H9 (cell line): ENCODE measurements around the gene WDR36. TPM values are rescaled to one million over a fixed set of nuclear protein-coding genes. Genes with fewer than 3 reads are reported as not detected.

ENCODE experiments used
- DNase-seq: peaks from one replicate; pipeline ENCODE4 v3.0.0-alpha.2; 2017
- H2AFZ ChIP-seq: one replicate; pipeline ENCODE4 v1.6.1; 2013; ENCODE audit warnings: mild to moderate bottlenecking, low read length, control low read depth, moderate library complexity
- H2AK5ac ChIP-seq: 2 replicates; pipeline ENCODE4 v1.6.1; 2013; ENCODE audit warnings: low read length, control low read depth, mixed read lengths; ENCODE audit not compliant: insufficient read length
- H2BK120ac ChIP-seq: one replicate; pipeline ENCODE4 v1.6.1; 2013; ENCODE audit warnings: low read depth, mild to moderate bottlenecking, low read length, control low read depth, inconsistent platforms; ENCODE audit not compliant: poor library complexity, severe bottlenecking
- H2BK12ac ChIP-seq: 2 replicates; pipeline ENCODE4 v1.6.1; 2013; ENCODE audit warnings: low read length, control low read depth, mixed read lengths, low read depth; ENCODE audit not compliant: insufficient read length
- H2BK15ac ChIP-seq: 2 replicates; pipeline ENCODE4 v1.6.1; 2013; ENCODE audit warnings: low read depth, low read length, control low read depth
- H2BK20ac ChIP-seq: one replicate; pipeline ENCODE4 v1.6.1; 2013; ENCODE audit warnings: low read depth, mild to moderate bottlenecking, low read length, control low read depth, inconsistent platforms; ENCODE audit not compliant: poor library complexity, severe bottlenecking
- H2BK5ac ChIP-seq: 2 replicates; pipeline ENCODE4 v1.6.1; 2013; ENCODE audit warnings: low read length, control low read depth, mixed read lengths; ENCODE audit not compliant: insufficient read length
- H3K14ac ChIP-seq: 2 replicates; pipeline ENCODE4 v1.6.1; 2013; ENCODE audit warnings: low read length, control low read depth; ENCODE audit not compliant: insufficient read depth
- H3K18ac ChIP-seq: 2 replicates; pipeline ENCODE4 v1.6.1; 2013; ENCODE audit warnings: low read depth, mild to moderate bottlenecking, mixed read lengths, low read length, control low read depth; ENCODE audit not compliant: insufficient read length
- H3K23ac ChIP-seq: 2 replicates; pipeline ENCODE4 v1.6.1; 2013; ENCODE audit warnings: low read length, control low read depth, mixed read lengths, low read depth; ENCODE audit not compliant: insufficient read length
- H3K23me2 ChIP-seq: 2 replicates; pipeline ENCODE4 v1.6.1; 2013; ENCODE audit warnings: low read depth, mild to moderate bottlenecking, mixed read lengths, low read length, control low read depth; ENCODE audit not compliant: insufficient read length, poor library complexity, severe bottlenecking
- H3K27ac ChIP-seq: 2 replicates; pipeline ENCODE4 v1.5.1; 2013; ENCODE audit warnings: low read length, control low read depth, mixed read lengths, low read depth; ENCODE audit not compliant: insufficient read length
- H3K27me3 ChIP-seq: 2 replicates; pipeline ENCODE4 v1.6.1; 2013; ENCODE audit warnings: low read length, control low read depth, inconsistent platforms; ENCODE audit not compliant: insufficient read depth
- H3K4ac ChIP-seq: 2 replicates; pipeline ENCODE4 v1.6.1; 2013; ENCODE audit warnings: low read depth, mild to moderate bottlenecking, control low read depth, inconsistent platforms, low read length, moderate library complexity
- H3K4me1 ChIP-seq: 2 replicates; pipeline ENCODE4 v1.6.1; 2013; ENCODE audit warnings: low read length, control low read depth, inconsistent platforms; ENCODE audit not compliant: insufficient read depth
- H3K4me2 ChIP-seq: 2 replicates; pipeline ENCODE4 v1.6.1; 2013; ENCODE audit warnings: low read length, control low read depth, mixed read lengths; ENCODE audit not compliant: insufficient read length, insufficient read depth
- H3K56ac ChIP-seq: 2 replicates; pipeline ENCODE4 v1.6.1; 2013; ENCODE audit warnings: low read depth, mild to moderate bottlenecking, mixed read lengths, low read length, control low read depth; ENCODE audit not compliant: insufficient read length
- H3K79me1 ChIP-seq: 2 replicates; pipeline ENCODE4 v1.6.1; 2013; ENCODE audit warnings: low read depth, mild to moderate bottlenecking, moderate library complexity, low read length, control low read depth, inconsistent platforms; ENCODE audit not compliant: insufficient read depth, poor library complexity, severe bottlenecking
- H3K79me2 ChIP-seq: 2 replicates; pipeline ENCODE4 v1.6.1; 2013; ENCODE audit warnings: low read length, control low read depth, inconsistent platforms; ENCODE audit not compliant: insufficient read depth
- H3K9ac ChIP-seq: 2 replicates; pipeline ENCODE4 v1.6.1; 2013; ENCODE audit warnings: low read length, control low read depth, mixed read lengths; ENCODE audit not compliant: insufficient read length; ENCODE audit errors: extremely low read depth
- H3K9me3 ChIP-seq: one replicate; pipeline ENCODE4 v1.6.1; 2013; ENCODE audit warnings: low read depth, low read length, inconsistent platforms; ENCODE audit not compliant: control insufficient read depth
- H3T11ph ChIP-seq: one replicate; pipeline ENCODE4 v1.6.1; 2013; ENCODE audit warnings: mild to moderate bottlenecking, low read length, control low read depth, inconsistent platforms
- H4K20me1 ChIP-seq: one replicate; pipeline ENCODE4 v1.6.1; 2013; ENCODE audit not compliant: control insufficient read depth, insufficient read length, insufficient read depth
- H4K5ac ChIP-seq: 2 replicates; pipeline ENCODE4 v1.6.1; 2013; ENCODE audit warnings: low read depth, mild to moderate bottlenecking, mixed read lengths, low read length, control low read depth; ENCODE audit not compliant: insufficient read length
- H4K8ac ChIP-seq: replicated peaks from 2 replicates; pipeline ENCODE4 v1.6.1; 2013; ENCODE audit warnings: low read length, control low read depth, mixed read lengths, low read depth; ENCODE audit not compliant: insufficient read length
- H4K91ac ChIP-seq: 2 replicates; pipeline ENCODE4 v1.6.1; 2013; ENCODE audit warnings: low read depth, mild to moderate bottlenecking, moderate library complexity, mixed read lengths, low read length, control low read depth; ENCODE audit not compliant: insufficient read length
- H3K27ac Mint-ChIP-seq, 3 experiments: 2 replicates in 2 of 3; 3 replicates in 1 of 3; pipeline ENCODE4 v1.8.0; 2020 to 2021; ENCODE audit warnings: mixed read lengths in 3 of 3, mild to moderate bottlenecking in 1 of 3, moderate library complexity in 1 of 3
- H3K27me3 Mint-ChIP-seq: 2 replicates; pipeline ENCODE4 v1.8.0; 2021; ENCODE audit warnings: low read depth, mild to moderate bottlenecking, moderate library complexity, mixed read lengths
- H3K36me3 Mint-ChIP-seq, 3 experiments: 2 replicates in 2 of 3; 3 replicates in 1 of 3; pipeline ENCODE4 v1.8.0; 2020 to 2021; ENCODE audit warnings: low read depth in 3 of 3, mixed read lengths in 3 of 3; ENCODE audit not compliant: insufficient read depth in 1 of 3
- H3K4me1 Mint-ChIP-seq, 2 experiments: 2 replicates each; pipeline ENCODE4 v1.8.0; 2020; ENCODE audit warnings: mixed read lengths in 2 of 2
- H3K4me3 Mint-ChIP-seq, 2 experiments: 2 replicates in 1 of 2; 3 replicates in 1 of 2; pipeline ENCODE4 v1.8.0; 2020 to 2021; ENCODE audit warnings: mild to moderate bottlenecking in 2 of 2, mixed read lengths in 2 of 2, moderate library complexity in 1 of 2
- H3K9me3 Mint-ChIP-seq, 2 experiments: 2 replicates in 1 of 2; 3 replicates in 1 of 2; pipeline ENCODE4 v1.8.0; 2020; ENCODE audit warnings: mild to moderate bottlenecking in 2 of 2, mixed read lengths in 2 of 2, moderate library complexity in 1 of 2
- WGBS: extraction: QIAGEN DNeasy Blood & Tissue Kit; methylation state at CpG from one replicate; pipeline ENCODE4 v1.1.7; 2013; ENCODE audit warnings: missing lambda C conversion rate, low lambda C conversion rate, mixed read lengths; ENCODE audit not compliant: insufficient read length; ENCODE audit errors: extremely low coverage; 5-methylcytosine and 5-hydroxymethylcytosine counted together
- total RNA-seq: library from RNA; stranded (reverse); gene quantifications from 2 replicates; pipeline ENCODE4 v1.2.1, GENCODE V29; 2021
- TF ChIP-seq, protein P1 (sequence below): fragments of 200-600 bp; sonication (generic); conservative IDR thresholded peaks from 3 replicates; pipeline ENCODE4 v1.8.0; 2021; ENCODE audit warnings: antibody characterized with exemption, mild to moderate bottlenecking

Gene WDR36
- total RNA-seq, 1 experiment from 2014 or later = 42.0 TPM

- Histone ChIP-seq H3K27me3 (no peaks in the 10 kb centered on the region), H2AK5ac (no peak overlapping the region), H2AFZ (no peak overlapping the region), H2BK120ac (no peak overlapping the region), H3K56ac (no peak overlapping the region), H3K23me2 (no peaks in the 10 kb centered on the region), H3K9ac (no peak overlapping the region), H2BK15ac (no peak overlapping the region), H4K5ac (no peak overlapping the region), H3K9me3 (no peaks in the 10 kb centered on the region), H2BK20ac (no peak overlapping the region), H3K18ac (no peak overlapping the region), H3K27ac (no peak overlapping the region), H4K20me1 (no peaks in the 10 kb centered on the region), H3K4me2 (no peak overlapping the region), H4K8ac (no peak overlapping the region), H2BK5ac (no peak overlapping the region), H3K79me2 (no peaks in the 10 kb centered on the region), H3K14ac (no peak overlapping the region), H3K4ac (no peak overlapping the region), H4K91ac (no peak overlapping the region), H2BK12ac (no peak overlapping the region), H3K4me1 (no peaks in the 10 kb centered on the region), H3K23ac (no peak overlapping the region), H3T11ph (no peak overlapping the region), H3K79me1 (no peaks in the 10 kb centered on the region)
- TF ChIP-seq, protein P1, sequence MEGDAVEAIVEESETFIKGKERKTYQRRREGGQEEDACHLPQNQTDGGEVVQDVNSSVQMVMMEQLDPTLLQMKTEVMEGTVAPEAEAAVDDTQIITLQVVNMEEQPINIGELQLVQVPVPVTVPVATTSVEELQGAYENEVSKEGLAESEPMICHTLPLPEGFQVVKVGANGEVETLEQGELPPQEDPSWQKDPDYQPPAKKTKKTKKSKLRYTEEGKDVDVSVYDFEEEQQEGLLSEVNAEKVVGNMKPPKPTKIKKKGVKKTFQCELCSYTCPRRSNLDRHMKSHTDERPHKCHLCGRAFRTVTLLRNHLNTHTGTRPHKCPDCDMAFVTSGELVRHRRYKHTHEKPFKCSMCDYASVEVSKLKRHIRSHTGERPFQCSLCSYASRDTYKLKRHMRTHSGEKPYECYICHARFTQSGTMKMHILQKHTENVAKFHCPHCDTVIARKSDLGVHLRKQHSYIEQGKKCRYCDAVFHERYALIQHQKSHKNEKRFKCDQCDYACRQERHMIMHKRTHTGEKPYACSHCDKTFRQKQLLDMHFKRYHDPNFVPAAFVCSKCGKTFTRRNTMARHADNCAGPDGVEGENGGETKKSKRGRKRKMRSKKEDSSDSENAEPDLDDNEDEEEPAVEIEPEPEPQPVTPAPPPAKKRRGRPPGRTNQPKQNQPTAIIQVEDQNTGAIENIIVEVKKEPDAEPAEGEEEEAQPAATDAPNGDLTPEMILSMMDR = no peak
- Mint-ChIP-seq H3K4me3 (no peak overlapping the region), H3K27me3 (peaks cover 5% of the 10 kb centered on the region), H3K4me1 (no peaks in the 10 kb centered on the region), H3K9me3 (no peaks in the 10 kb centered on the region), H3K36me3 (no peaks in the 10 kb centered on the region), H3K27ac (no peak overlapping the region)
- no peak for DNase-seq
- WGBS = no CpG with 5 or more reads among the region's 3 CpGs
Observed at GRCh38 chr5:111153945-111154344, 61.8 kb downstream of the WDR36 start.
